Putamen (tissue), 1 donor: ENCODE results near the gene SLC22A31.

ENCODE experiments used
- DNase-seq: peaks from one replicate; pipeline ENCODE4 v3.0.0-alpha.2; 2016; ENCODE audit warnings: low spot score

Gene SLC22A31

GRCh38 chr16:89164847-89165680 lies 35.3 kb downstream of the SLC22A31 start:
- DNase-seq, result no peak

GRCh38 chr16:89164436-89164835 lies 35.9 kb downstream of the SLC22A31 start:
- no peak for DNase-seq

- no peak for DNase-seq
These were observed 37.0 kb downstream of the SLC22A31 start for GRCh38 chr16:89163297-89163696.

- DNase-seq, result no peak
These were observed 38.3 kb downstream of the SLC22A31 start for GRCh38 chr16:89161763-89162713.

- no peak for DNase-seq
These were observed 39.2 kb downstream of the SLC22A31 start for GRCh38 chr16:89160977-89161701.

GRCh38 chr16:89159850-89160354 lies 40.4 kb downstream of the SLC22A31 start:
- DNase-seq, result no peak

GRCh38 chr16:89159066-89159849 lies 41.1 kb downstream of the SLC22A31 start:
- no peak for DNase-seq

GRCh38 chr16:89157778-89158177 lies 42.6 kb downstream of the SLC22A31 start:
- no peak for DNase-seq

GRCh38 chr16:89156740-89157645 lies 43.3 kb downstream of the SLC22A31 start:
- no peak for DNase-seq

- no peak for DNase-seq
These were observed 44.2 kb downstream of the SLC22A31 start for GRCh38 chr16:89155851-89156739.

GRCh38 chr16:89155184-89155679 lies 45.1 kb downstream of the SLC22A31 start:
- DNase-seq, result no peak

- no peak for DNase-seq
These were observed 45.8 kb downstream of the SLC22A31 start for GRCh38 chr16:89154390-89155183.

- no peak for DNase-seq
These were observed 46.5 kb downstream of the SLC22A31 start for GRCh38 chr16:89153848-89154271.

- DNase-seq, result no peak
These were observed 47.3 kb downstream of the SLC22A31 start for GRCh38 chr16:89152831-89153700.

GRCh38 chr16:89150981-89151380 lies 49.4 kb downstream of the SLC22A31 start:
- DNase-seq, result no peak

- no peak for DNase-seq
These were observed 50.1 kb downstream of the SLC22A31 start for GRCh38 chr16:89150090-89150835.
